Ovary (tissue), 3 donors: ENCODE data around the gene RPL36.

Experiments
- CTCF ChIP-seq, 3 donors: fragments of 450-650 bp in 2 of 3; fragments of 200-600 bp in 1 of 3; IDR thresholded peaks; one replicate each; pipeline versions ENCODE4 v1.5.1 to v1.8.0; 2016 to 2022; ENCODE audit warnings: antibody characterized with exemption in 3 of 3, mild to moderate bottlenecking in 1 of 3
- EP300 ChIP-seq: sonication (generic); formaldehyde crosslinking; IDR thresholded peaks from one replicate; pipeline ENCODE4 v1.6.1; 2017; ENCODE audit warnings: antibody characterized with exemption
- POLR2A ChIP-seq: fragments of 450-650 bp; IDR thresholded peaks from one replicate; pipeline ENCODE4 v1.6.1; 2017; ENCODE audit warnings: antibody characterized with exemption, mild to moderate bottlenecking, moderate library complexity
- donor health status: DM: no; HTN: no; CAD: no.

GRCh38 chr19:5738423-5738822 lies 48.3 kb downstream of the RPL36 start:
- no peak for TF ChIP-seq POLR2A
- TF ChIP-seq CTCF (IDR thresholded peaks at IDR 0.05) = no peak
- no peak for TF ChIP-seq EP300
